Parathyroid adenoma (tissue), 2 donors: ENCODE results near the gene UNG.

ENCODE experiments used
- H2AFZ ChIP-seq: fragments of 300-600 bp; sonication (generic); one replicate; pipeline ENCODE4 v1.7.0; 2017; ENCODE audit warnings: antibody characterized with exemption, mild to moderate bottlenecking
- H3K27ac ChIP-seq: fragments of 300-600 bp; sonication (generic); one replicate; pipeline ENCODE4 v1.7.0; 2017
- H3K27me3 ChIP-seq: fragments of 300-600 bp; sonication (generic); one replicate; pipeline ENCODE4 v1.7.0; 2017; ENCODE audit warnings: low read length; ENCODE audit not compliant: control insufficient read depth, insufficient read depth
- H3K36me3 ChIP-seq: fragments of 300-600 bp; sonication (generic); one replicate; pipeline ENCODE4 v1.7.0; 2017; ENCODE audit warnings: low read length; ENCODE audit not compliant: control insufficient read depth, insufficient read depth
- H3K4me1 ChIP-seq: fragments of 300-600 bp; sonication (generic); one replicate; pipeline ENCODE4 v1.7.0; 2017; ENCODE audit warnings: control low read depth
- H3K4me2 ChIP-seq: fragments of 300-600 bp; sonication (generic); one replicate; pipeline ENCODE4 v1.7.0; 2017; ENCODE audit warnings: low read length
- H3K4me3 ChIP-seq: fragments of 300-600 bp; sonication (generic); one replicate; pipeline ENCODE4 v1.7.0; 2017; ENCODE audit warnings: low read depth, low read length
- H3K79me2 ChIP-seq: fragments of 300-600 bp; sonication (generic); one replicate; pipeline ENCODE4 v1.7.0; 2017; ENCODE audit warnings: control low read depth
- H3K9ac ChIP-seq: fragments of 300-600 bp; sonication (generic); one replicate; pipeline ENCODE4 v1.7.0; 2017; ENCODE audit warnings: mild to moderate bottlenecking
- H3K9me3 ChIP-seq: fragments of 300-600 bp; sonication (generic); one replicate; pipeline ENCODE4 v1.7.0; 2017; ENCODE audit warnings: low read length; ENCODE audit not compliant: control insufficient read depth
- CTCF ChIP-seq: fragments of 300-600 bp; sonication (generic); IDR thresholded peaks from one replicate; pipeline ENCODE4 v1.7.0; 2017; ENCODE audit warnings: antibody characterized with exemption, mild to moderate bottlenecking
- donor health status: primary hyperparathyroidism.

The UNG gene

GRCh38 chr12:109154451-109155438 is 57.3 kb downstream of the UNG start:
- Histone ChIP-seq H3K9ac (no peak overlapping the region), H3K4me3 (peak overlapping the region; percentile 49), H3K9me3 (no peaks in the 10 kb centered on the region), H3K79me2 (peaks cover 45% of the 10 kb centered on the region), H3K27me3 (no peaks in the 10 kb centered on the region), H3K36me3 (no peaks in the 10 kb centered on the region), H2AFZ (peak overlapping the region; percentile 77), H3K4me2 (no peak overlapping the region), H3K27ac (peak overlapping the region; percentile 77), H3K4me1 (peaks cover 12% of the 10 kb centered on the region)
- no peak for TF ChIP-seq CTCF

- Histone ChIP-seq H3K27ac (no peak overlapping the region), H3K36me3 (no peaks in the 10 kb centered on the region), H3K79me2 (peaks cover 49% of the 10 kb centered on the region), H2AFZ (no peak overlapping the region), H3K4me3 (no peak overlapping the region), H3K27me3 (no peaks in the 10 kb centered on the region), H3K4me1 (peaks cover 17% of the 10 kb centered on the region), H3K4me2 (no peak overlapping the region), H3K9me3 (no peaks in the 10 kb centered on the region), H3K9ac (no peak overlapping the region)
- no peak for TF ChIP-seq CTCF
These were observed 58.6 kb downstream of the UNG start for GRCh38 chr12:109156036-109156435.

- H3K27ac ChIP-seq, result no peak overlapping the region
These were observed 59.2 kb downstream of the UNG start for GRCh38 chr12:109156586-109156985.

GRCh38 chr12:109157986-109158385 is 60.6 kb downstream of the UNG start:
- Histone ChIP-seq H3K27me3 (no peaks in the 10 kb centered on the region), H3K4me3 (no peak overlapping the region), H3K9ac (no peak overlapping the region), H3K36me3 (no peaks in the 10 kb centered on the region), H3K79me2 (peaks cover 59% of the 10 kb centered on the region), H3K4me1 (peaks cover 17% of the 10 kb centered on the region), H3K4me2 (no peak overlapping the region), H3K9me3 (no peaks in the 10 kb centered on the region), H3K27ac (no peak overlapping the region), H2AFZ (no peak overlapping the region)
- no peak for TF ChIP-seq CTCF

More at GRCh38 chr12:109156586-109156985, 59.2 kb downstream of the UNG start:
- TF ChIP-seq CTCF, result no peak
- Histone ChIP-seq H2AFZ (no peak overlapping the region), H3K79me2 (peaks cover 50% of the 10 kb centered on the region), H3K36me3 (no peaks in the 10 kb centered on the region), H3K4me1 (peaks cover 17% of the 10 kb centered on the region), H3K9me3 (no peaks in the 10 kb centered on the region), H3K4me2 (no peak overlapping the region), H3K27me3 (no peaks in the 10 kb centered on the region), H3K9ac (no peak overlapping the region), H3K4me3 (no peak overlapping the region)
